Dedifferentiated amniotic fluid mesenchymal stem cell (primary cell): Measurements from ENCODE around the gene DPYD.

Experiments used
- DNase-seq: peaks from one replicate; pipeline ENCODE4 v3.0.0-alpha.2; 2016; ENCODE audit errors: extremely low spot score

DPYD gene

GRCh38 chr1:97044159-97044760, 876.6 kb downstream of the DPYD start:
- DNase-seq, result no peak

- DNase-seq, result no peak
Observed at GRCh38 chr1:97042551-97042950, 878.3 kb downstream of the DPYD start.

GRCh38 chr1:97041026-97041425, 879.8 kb downstream of the DPYD start:
- no peak for DNase-seq

GRCh38 chr1:97038410-97038809, 882.4 kb downstream of the DPYD start:
- no peak for DNase-seq

- DNase-seq, result no peak
Observed at GRCh38 chr1:97034651-97035050, 886.2 kb downstream of the DPYD start.

- no peak for DNase-seq
Observed at GRCh38 chr1:97033949-97034348, 886.9 kb downstream of the DPYD start.
